Body of pancreas (tissue), 4 donors: ENCODE results near the gene DTYMK. TPM values are rescaled to one million over a fixed set of nuclear protein-coding genes. Genes with fewer than 3 reads are reported as not detected.

Source experiments
- ATAC-seq: fragments of 150-250 bp; one replicate; pipeline ENCODE4 v1.9.1; 2016
- DNase-seq, 4 donors: peaks; one replicate each; pipeline ENCODE4 v3.0.0-alpha.2; 2019
- H3K27ac ChIP-seq, 4 donors: fragments of 200-600 bp; sonication (generic); 1 replicate in 3 of 4; 2 replicates in 1 of 4; pipeline versions ENCODE4 v1.5.1 to v1.6.1; 2016 to 2019; ENCODE audit warnings: mild to moderate bottlenecking in 1 of 4, mixed read lengths in 1 of 4, moderate library complexity in 1 of 4
- H3K27me3 ChIP-seq, 2 donors: fragments of 200-600 bp; sonication (generic); one replicate each; pipeline ENCODE4 v1.6.0; 2016; ENCODE audit warnings: mild to moderate bottlenecking in 1 of 2
- H3K36me3 ChIP-seq, 2 donors: fragments of 200-600 bp; sonication (generic); replicated peaks in 1 of 2; 2 replicates each; pipeline ENCODE4 v1.5.1; 2016; ENCODE audit warnings: low read depth in 2 of 2; ENCODE audit not compliant: insufficient read depth in 1 of 2
- H3K4me1 ChIP-seq: fragments of 200-600 bp; sonication (generic); one replicate; pipeline ENCODE4 v1.6.0; 2016
- H3K4me3 ChIP-seq, 2 donors: fragments of 200-600 bp; sonication (generic); 1 replicate in 1 of 2; 2 replicates in 1 of 2; pipeline ENCODE4 v1.5.1; 2016 to 2019
- H3K9me3 ChIP-seq, 3 donors: fragments of 200-600 bp; sonication (generic); 1 replicate in 2 of 3; 2 replicates in 1 of 3; pipeline ENCODE4 v1.5.1; 2016
- CTCF ChIP-seq, 7 experiments: fragments of 450-650 bp in 4 of 7; fragments of 200-600 bp in 3 of 7; sonication (generic) in 3 of 7; IDR thresholded peaks; one replicate each; pipeline ENCODE4 v1.5.1; 2016 to 2019; ENCODE audit warnings: antibody characterized with exemption in 7 of 7
- POLR2A ChIP-seq, 3 donors: fragments of 450-650 bp; IDR thresholded peaks; one replicate each; pipeline ENCODE4 v1.6.1; 2016; ENCODE audit warnings: antibody characterized with exemption in 3 of 3, mild to moderate bottlenecking in 2 of 3
- WGBS, 2 donors: methylation state at CpG; one replicate each; pipeline ENCODE4 v1.1.5; 2017; 5-methylcytosine and 5-hydroxymethylcytosine counted together
- intact Hi-C: fragments of 100-400 bp; cut with DNase I; formaldehyde crosslinking; loops from one replicate; pipeline ENCODE4 v1.15.1; 2023
- total RNA-seq, 2 donors: library from RNA; depleted of rRNA; stranded (reverse); fragments of >200 nt; gene quantifications; one replicate each; pipeline ENCODE4 v1.1.0, GENCODE V29; 2016

The DTYMK gene
- total RNA-seq, 2 donors from 2014 or later: 5.7 to 12.5 TPM

GRCh38 chr2:241702155-241703031 is 15.8 kb upstream of the DTYMK start:
- peak; percentile 20 to 64 (median 58) for TF ChIP-seq CTCF (IDR thresholded peaks at IDR 0.05)
- peak in 1 of 3 donors; percentile 30 for TF ChIP-seq POLR2A (IDR thresholded peaks at IDR 0.05)
- WGBS, 2 donors: 1% methylated on average over 58 of the region's 98 CpGs; no CpG with 5 or more reads in 1 of the 2 donors
- intact Hi-C loops: no loop called here

GRCh38 chr2:241701399-241702154 is 15.0 kb upstream of the DTYMK start, which contains the start of gene ING5:
ING5 (plus strand) TSS chr2:241702039; CDS start chr2:241702066, 27 bp downstream.
- Histone ChIP-seq H3K4me3 (peak within 1 kb of the TSS; percentile 52 to 80), H3K36me3 (peaks cover 0 to 9% of the 10 kb centered on the region in 2 donors), H3K9me3 (no peaks in the 10 kb centered on the region), H3K27me3 (no peaks in the 10 kb centered on the region), H3K4me1 (peaks cover 21% of the 10 kb centered on the region), H3K27ac (peak within 1 kb of the TSS; percentile 86 to 100 (median 98))
- peak in 2 of 7 experiments; percentile 9 to 52 for TF ChIP-seq CTCF (IDR thresholded peaks at IDR 0.05)
- peak; percentile 86 to 93 (median 88) for TF ChIP-seq POLR2A (IDR thresholded peaks at IDR 0.05)
- 1% methylated on average over 85 of the region's 96 CpGs; no CpG with 5 or more reads in 1 of the 2 donors for WGBS, 2 donors
- peak; percentile 98 to 99 (median 98) for DNase-seq
- peak; percentile 89 for ATAC-seq
- intact Hi-C loops: no loop called here

More at GRCh38 chr2:241702155-241703031, 15.8 kb upstream of the DTYMK start:
- Histone ChIP-seq H3K4me1 (peaks cover 21% of the 10 kb centered on the region), H3K9me3 (no peaks in the 10 kb centered on the region), H3K4me3 (peak overlapping the region; percentile 52 to 80), H3K27ac (peak overlapping the region; percentile 86 to 100 (median 98)), H3K27me3 (no peaks in the 10 kb centered on the region), H3K36me3 (peaks cover 0 to 10% of the 10 kb centered on the region in 2 donors)
- peak; percentile 86 to 92 (median 88) for DNase-seq
- ATAC-seq: peak; percentile 83

- TF ChIP-seq CTCF (IDR thresholded peaks at IDR 0.05): peak in 5 of 7 experiments; percentile 22 to 67 (median 47)
- TF ChIP-seq POLR2A (IDR thresholded peaks at IDR 0.05): no peak
- DNase-seq: no peak
- Histone ChIP-seq H3K36me3 (peaks cover 0 to 6% of the 10 kb centered on the region in 2 donors), H3K27ac (peak overlapping the region; percentile 86 to 100 (median 98)), H3K9me3 (no peaks in the 10 kb centered on the region), H3K4me1 (peaks cover 21% of the 10 kb centered on the region), H3K27me3 (no peaks in the 10 kb centered on the region), H3K4me3 (peak overlapping the region; percentile 47 to 49)
- ATAC-seq: no peak
- WGBS, 2 donors: 1 to 3% methylated on average over 17 of the region's 17 CpGs
- intact Hi-C loops: no loop called here
Observed at GRCh38 chr2:241701149-241701398, 14.5 kb upstream of the DTYMK start.

- Histone ChIP-seq H3K27ac (no peak overlapping the region), H3K36me3 (no peaks in the 10 kb centered on the region), H3K27me3 (no peaks in the 10 kb centered on the region), H3K4me1 (peaks cover 5% of the 10 kb centered on the region), H3K4me3 (no peak overlapping the region), H3K9me3 (no peaks in the 10 kb centered on the region)
- TF ChIP-seq POLR2A (IDR thresholded peaks at IDR 0.05) (no peak), CTCF (IDR thresholded peaks at IDR 0.05) (no peak)
- intact Hi-C loops: no loop called here
- DNase-seq: no peak
- WGBS, 2 donors: 96 to 99% methylated on average over 4 of the region's 4 CpGs
- no peak for ATAC-seq
Observed at GRCh38 chr2:241695651-241696050, 9.0 kb upstream of the DTYMK start.
